C1 segment of cervical spinal cord (tissue), 14 donors: ENCODE data around the gene GPR139.

Experiments used
- DNase-seq, 14 donors: peaks; one replicate each; lab custom pipeline; 2025; lab: John Stamatoyannopoulos, UW

Gene GPR139

DNA sequence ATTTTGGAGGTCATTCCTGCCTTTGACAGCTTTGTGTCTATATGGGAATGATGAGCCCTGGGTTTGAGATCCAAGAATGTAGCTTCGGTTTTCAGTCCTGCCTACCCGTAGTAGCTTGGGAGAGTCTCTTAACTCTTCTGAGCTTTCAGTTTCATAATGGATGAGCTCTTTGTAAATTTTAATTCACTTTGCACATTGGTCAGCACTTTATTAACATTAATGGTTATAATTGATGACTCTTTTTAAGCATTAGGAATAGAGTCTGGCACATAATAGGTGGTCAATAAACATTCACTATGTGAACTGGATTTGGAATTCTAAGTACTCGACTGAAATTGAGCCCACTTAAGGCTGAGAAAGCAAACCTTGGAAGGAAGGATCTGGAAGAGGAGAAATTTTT, 17.3 kb downstream of the GPR139 start:
- no peak for DNase-seq

GRCh38 chr16:20053336-20053735, 20.4 kb downstream of the GPR139 start:
- DNase-seq = no peak

- no peak for DNase-seq
These were observed 22.1 kb downstream of the GPR139 start for GRCh38 chr16:20051611-20052010.

GRCh38 chr16:20051147-20051546, 22.5 kb downstream of the GPR139 start:
- DNase-seq = no peak

DNA sequence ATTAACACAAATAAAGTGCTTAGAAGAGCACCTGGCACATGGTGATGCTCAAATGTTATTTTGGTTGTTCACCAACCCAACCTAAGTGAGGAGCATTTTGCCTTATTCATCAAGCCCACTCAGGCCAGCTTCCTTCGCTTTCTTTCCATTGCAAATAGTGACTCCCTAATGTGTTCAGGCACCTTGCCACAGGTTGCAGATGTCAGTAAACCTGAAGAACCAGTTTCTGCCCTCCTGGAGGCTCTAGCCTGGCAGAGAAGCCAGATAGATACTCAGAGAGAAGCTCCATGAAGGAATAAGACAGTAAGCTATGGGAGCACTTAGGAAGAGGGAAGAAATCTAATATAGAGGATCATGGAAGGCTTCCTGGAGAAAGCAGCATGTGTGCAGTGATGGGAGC, 23.9 kb downstream of the GPR139 start:
- no peak for DNase-seq

GRCh38 chr16:20045886-20046285, 27.8 kb downstream of the GPR139 start:
- DNase-seq = no peak

GRCh38 chr16:20042848-20043247, 30.8 kb downstream of the GPR139 start:
- no peak for DNase-seq

GRCh38 chr16:20041924-20042596, 31.6 kb downstream of the GPR139 start:
- DNase-seq = no peak

DNA sequence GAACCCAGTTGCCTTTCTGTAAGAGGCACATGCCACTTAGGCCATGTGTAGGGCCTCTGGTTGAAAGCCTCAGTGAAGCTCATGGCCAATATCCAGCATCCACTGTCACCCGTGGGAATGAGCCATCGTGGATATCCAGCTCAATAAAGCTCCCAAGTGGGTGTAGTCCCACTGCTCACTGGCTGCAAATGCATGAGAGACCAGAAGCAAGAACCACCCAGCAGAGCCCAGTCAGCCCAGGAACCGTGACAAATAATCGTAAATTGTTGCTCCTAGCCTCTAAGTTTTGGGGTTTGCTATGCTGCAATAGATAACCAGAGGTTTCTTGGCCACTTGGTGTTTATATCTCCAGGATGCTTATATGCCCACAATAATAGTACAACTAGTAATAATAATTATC, 33.7 kb downstream of the GPR139 start:
- DNase-seq = no peak

- no peak for DNase-seq
These were observed 44.1 kb downstream of the GPR139 start for GRCh38 chr16:20029611-20030010.

GRCh38 chr16:20026361-20027072, 47.2 kb downstream of the GPR139 start:
- no peak for DNase-seq

DNA sequence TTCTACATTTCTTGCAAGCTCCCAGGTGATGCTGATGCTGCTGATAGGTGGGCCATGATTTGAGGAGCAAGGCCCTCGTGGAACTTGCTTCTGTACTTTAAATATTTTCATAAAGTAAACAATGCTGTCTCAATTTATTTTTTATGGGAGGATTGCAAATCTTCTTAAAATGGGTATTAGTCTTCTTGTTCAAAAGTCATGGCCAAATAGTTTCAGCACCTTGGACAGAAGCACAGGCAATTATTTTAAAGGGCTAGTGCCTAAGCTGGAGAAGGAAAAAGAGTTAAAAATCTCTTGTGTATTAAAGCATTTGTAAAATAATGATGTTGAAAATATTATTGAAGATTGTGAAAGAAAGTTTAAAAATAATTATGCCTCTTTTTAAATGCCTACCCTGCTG, 50.5 kb downstream of the GPR139 start:
- DNase-seq = no peak

DNA sequence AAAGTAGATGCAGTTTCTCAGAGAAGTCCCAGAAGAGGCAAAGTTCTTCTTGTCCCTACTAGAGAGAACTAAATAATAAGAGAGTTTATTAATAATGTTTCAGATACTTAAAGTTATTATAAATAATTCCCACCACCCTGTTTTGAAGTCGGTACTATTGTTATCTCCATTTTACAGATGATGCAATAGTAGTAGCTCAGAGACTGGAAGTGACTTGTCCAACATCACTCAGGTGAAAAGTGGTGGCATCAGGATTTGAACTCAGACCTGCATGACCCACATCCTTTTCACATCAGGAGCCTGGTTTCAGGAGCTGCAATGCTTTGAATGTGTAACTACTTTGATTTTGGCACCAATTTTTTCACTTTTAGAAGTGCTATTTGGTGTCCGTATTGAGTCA, 52.7 kb downstream of the GPR139 start:
- DNase-seq = no peak

DNA sequence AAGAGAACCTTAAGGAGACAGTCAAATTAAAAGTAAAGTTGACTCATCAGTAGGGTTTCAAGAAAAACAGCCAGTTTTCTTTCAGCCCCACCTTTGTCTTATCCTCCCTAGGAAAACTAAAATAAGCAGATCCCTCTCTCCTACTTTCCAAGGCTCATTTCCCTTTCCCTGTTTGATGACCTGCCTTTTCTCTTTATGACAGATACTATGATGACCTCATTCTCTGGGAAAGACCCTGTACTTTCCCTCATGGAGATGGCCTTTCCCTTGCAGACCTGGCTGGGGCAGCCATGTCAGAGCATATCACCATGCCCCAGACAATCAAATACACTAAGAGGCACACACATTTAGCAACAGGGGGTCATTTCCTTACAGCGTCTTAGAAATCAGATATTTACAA, 53.6 kb downstream of the GPR139 start:
- no peak for DNase-seq

GRCh38 chr16:20016234-20016633, 57.5 kb downstream of the GPR139 start:
- DNase-seq = no peak

DNA sequence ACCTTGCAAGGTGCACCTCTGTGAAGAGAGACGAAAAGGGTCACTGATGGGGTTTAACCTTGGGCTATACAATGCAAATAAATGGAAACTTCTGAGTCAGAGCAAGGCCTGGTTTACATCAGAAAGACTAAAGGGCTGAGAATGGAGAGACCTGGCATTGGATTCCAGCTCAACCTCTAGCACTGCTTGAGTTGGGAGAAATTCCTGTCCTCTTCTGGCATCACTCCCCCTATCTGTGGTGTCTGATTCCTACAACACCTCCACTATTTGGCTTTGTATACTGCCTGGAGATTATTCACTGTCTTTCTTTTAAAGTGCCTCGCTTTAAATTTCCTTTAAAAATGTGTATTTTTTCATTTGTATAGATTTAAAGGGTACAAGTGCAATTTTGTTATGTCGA, 68.8 kb downstream of the GPR139 start:
- no peak for DNase-seq

- DNase-seq = no peak
These were observed 70.8 kb downstream of the GPR139 start for GRCh38 chr16:20002936-20003335.

- DNase-seq = no peak
These were observed 71.6 kb downstream of the GPR139 start for GRCh38 chr16:20001856-20002707.

DNA sequence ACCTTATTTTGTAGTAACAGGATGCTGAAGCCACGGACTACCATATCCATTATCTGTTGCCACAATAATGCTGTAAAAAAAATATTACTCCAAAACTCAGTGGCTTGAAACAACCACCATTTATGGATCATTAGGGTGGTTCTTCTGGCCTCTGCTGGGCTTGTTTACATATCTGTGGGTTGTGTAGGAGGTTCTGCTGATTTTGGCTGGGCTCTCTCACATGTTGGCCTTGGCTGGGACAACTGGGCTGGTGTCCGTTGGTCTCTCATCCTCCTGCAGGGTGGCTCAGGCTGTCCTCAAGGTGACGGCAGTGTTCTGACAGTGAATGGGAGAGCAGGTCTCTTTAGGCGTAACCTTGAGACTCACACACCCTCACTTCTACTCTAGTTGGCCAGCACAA, 76.0 kb downstream of the GPR139 start:
- no peak for DNase-seq

- no peak for DNase-seq
These were observed 76.4 kb downstream of the GPR139 start for GRCh38 chr16:19997264-19997663.

DNA sequence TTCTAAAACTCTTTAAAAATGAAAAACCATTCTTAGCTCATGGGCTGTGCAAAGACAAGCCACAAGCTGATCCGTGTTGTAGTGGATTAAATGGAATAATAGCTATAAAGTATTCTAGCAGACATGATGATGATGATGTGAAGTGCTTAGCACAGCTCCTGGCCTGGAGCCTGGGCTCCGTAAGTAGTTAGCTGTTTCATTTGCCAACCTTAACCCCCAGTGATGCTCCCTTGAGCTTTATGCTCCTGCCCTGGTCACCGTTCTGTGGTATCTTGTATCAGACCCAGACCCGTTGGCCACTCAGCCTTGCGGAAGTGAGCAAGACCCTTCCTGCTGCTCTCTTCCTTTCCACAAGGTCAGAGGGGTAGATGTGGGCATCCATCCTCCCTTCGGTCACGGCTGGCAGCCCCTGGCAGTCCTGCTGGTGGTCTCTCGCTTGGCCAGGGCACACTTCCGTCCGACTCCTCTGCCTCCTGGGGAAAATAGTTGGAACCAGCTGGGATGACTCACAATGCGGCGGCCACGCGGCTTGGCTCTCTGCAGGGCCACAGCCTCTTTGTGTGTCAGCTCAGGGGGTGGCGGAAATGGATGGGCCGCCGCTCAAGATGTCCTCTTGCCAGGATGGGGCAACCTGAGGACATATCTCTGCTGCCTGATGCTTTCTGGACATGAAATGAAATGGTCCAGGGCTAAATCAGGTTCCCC, 79.1 kb downstream of the GPR139 start:
- DNase-seq = no peak

DNA sequence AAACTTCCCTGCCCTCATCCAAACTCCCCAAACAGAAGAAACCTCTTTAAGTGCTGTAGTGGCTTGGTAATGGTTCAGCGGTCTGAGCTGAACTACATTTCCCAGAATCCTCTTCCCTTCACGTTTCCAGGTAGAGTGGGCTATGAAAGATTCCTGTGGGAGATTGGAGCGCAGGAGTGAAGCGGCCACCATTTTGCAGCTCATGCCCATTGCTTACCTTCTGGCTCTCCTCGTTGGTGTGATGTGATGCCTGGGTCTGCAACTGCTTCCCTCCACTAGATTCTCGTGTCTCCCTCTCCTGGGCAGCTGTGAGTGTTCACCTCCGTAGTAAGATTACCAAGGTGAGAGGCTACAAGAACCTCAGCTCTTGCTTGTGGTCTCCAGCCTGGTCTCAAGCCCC, 82.1 kb downstream of the GPR139 start:
- DNase-seq = no peak
